ENCODE results near the gene MGAT5.

The MGAT5 gene

DNA sequence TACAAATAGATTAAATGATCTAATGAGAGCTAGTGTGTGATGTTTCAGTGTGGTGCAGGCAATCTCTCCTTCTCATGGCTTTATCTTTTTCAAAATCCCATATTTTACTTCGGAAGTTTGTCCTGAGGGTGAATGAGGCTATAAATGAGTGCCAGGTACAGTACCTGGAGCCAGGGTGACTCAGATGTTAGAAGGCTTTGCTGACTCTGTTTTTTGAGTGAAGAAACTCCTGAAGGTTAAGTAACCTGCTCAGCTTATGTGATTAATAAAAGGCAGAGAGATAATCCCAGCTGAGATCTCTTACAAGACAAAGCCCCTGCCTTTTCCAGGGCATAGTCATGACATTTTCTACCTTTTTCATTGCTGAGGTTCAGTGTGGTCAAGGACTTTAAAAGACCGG, 52.6 kb downstream of the MGAT5 start:
- ATAC-seq (no peak), DNase-seq (no peak)

DNA sequence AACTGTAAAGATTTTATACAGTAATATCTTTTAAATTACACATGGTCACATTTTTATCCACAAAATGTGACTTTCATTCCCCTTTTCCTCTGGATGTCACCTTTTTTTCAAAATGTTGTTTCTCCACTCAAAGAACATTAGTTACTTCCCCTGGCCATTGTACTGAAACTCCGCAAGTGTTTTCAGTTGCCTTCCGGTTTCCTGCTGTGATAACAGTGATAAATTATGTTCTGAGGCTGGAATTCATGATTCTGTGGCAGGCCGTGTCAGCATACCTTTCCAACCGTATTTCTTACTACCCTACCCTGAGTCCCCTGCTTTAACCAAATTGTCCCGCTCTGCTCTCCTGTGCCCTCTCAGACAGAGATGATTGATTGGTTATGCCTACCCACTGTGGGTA, 53.5 kb downstream of the MGAT5 start:
- no peak for DNase-seq

DNA sequence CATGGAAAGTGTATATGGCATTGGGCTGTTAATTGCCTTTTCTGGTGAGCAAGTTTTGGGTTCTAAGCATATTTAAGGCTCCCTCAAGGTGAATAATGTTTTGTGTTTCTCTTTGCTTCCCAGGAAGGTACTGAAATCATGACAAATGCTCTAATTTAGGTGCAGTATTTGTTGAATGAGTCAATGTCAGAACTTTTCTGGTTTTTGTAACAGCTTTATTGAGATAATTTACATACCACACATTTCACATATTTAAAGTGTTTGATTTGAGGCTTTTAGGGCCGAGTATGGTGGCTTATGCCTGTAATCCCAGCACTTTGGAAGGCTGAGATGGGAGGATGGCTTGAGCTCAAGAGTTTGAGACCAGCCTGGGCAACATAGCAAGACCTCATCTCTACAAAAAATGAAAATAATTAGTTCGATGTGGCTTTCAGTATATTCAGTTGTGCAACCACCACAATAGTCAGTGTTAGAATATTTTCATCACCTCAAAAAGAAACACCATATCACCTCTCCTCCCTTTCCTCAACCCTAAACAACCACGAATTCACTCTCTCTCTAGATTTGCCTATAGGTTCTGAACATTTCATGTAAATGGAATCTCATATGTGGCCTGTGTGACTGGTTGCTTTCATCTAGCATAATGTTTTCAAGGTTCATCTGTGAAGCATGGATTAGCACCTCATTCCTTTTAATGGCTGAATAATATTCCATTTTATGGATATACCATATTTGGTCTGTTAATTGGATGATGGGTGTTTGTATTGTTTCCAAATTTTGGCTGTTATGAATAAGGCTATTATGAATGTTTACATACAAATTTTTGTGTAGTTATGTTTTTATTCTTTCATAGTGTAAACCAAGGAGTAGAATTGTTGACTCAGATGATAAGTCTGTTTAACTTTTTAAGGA, 54.9 kb downstream of the MGAT5 start:
- DNase-seq, result no peak
- ATAC-seq, result no peak

More for the DNA sequence above, 53.5 kb downstream of the MGAT5 start:
- no peak for ATAC-seq

DNA sequence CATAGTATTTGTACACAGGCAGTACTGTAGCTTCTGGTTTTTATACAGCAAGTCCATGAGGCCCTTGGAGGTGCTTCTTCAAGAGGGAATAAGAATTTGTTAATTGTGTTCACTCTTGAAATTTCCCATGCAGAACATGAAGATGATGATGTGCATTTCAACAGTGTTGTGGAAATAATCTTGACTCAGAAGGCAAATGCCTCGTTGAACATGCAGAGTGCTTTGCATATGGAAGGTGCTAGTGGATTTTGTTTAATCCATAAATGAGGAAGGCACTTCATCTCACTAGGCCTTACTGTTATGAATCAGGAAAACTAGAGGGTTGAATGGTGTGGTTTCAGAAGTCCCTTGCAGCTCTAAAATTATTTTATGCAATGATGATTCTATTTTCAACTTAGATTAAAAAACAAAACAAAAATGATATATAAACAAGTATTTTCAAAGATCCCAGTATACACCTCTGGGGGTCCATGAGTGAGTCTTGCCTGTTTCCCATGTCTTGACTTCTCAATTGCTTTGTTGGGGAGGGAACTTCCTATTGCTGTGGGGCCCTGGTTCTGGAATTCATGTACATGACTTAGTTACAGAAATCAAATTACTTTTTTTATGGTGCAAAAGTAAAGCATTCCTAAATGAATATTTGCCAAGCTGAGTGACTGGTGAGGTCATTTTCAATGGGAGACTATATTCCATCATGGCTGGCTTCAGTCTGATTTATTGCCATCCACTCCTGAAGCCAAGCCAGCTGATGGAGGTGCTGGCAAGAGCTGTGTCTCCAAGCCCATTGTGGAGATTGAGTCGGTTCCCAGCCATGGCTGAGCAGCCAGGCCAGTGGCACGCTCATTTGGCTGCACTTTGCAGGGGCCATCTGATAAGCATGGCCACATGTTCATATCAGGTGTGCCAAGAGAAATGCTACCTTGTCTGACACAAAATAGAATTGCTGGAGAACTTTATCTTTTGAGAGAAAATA, 56.5 kb downstream of the MGAT5 start:
- DNase-seq, result no peak
- no peak for ATAC-seq

DNA sequence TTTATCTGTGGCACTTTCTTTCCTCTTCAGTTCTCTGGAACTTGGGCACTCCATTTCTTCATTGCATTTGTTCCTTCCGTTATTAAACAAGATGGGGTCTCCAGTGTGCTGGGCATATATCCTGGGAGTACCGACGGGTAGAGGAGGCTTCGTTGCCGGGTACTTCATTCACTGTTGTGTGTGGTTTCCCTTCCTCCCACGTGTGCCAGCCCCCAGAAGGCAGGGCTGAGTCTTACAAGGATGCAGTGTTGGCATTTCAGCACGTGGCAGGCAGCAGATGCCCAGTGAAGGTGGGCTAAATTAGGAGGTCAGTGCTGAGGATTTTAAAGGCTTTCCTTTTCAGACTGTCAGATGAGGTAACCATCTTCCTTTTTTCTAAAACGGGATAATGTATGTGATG, 58.6 kb downstream of the MGAT5 start:
- ATAC-seq, result no peak

DNA sequence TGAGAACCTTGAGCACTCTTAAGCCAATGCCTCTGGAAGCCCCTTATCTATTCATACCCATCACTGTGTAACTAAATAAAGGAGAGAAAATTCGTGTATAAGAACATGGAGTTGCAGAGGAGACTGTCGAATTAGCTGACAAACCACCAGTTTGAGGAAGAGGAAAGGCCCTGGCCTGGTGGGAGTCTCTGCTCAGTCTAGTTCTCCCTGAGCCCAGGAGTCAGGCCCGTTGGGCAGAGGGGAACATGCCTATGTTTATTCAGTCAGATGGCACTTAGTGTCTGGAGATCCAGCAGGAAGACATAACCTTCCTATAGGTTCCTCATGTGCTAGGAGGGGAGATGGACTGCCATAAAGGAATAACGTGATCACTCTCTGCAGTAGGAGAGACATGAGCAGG, 60.3 kb downstream of the MGAT5 start:
- DNase-seq, result no peak
- no peak for ATAC-seq

More for the DNA sequence above, 58.6 kb downstream of the MGAT5 start:
- DNase-seq, result no peak

DNA sequence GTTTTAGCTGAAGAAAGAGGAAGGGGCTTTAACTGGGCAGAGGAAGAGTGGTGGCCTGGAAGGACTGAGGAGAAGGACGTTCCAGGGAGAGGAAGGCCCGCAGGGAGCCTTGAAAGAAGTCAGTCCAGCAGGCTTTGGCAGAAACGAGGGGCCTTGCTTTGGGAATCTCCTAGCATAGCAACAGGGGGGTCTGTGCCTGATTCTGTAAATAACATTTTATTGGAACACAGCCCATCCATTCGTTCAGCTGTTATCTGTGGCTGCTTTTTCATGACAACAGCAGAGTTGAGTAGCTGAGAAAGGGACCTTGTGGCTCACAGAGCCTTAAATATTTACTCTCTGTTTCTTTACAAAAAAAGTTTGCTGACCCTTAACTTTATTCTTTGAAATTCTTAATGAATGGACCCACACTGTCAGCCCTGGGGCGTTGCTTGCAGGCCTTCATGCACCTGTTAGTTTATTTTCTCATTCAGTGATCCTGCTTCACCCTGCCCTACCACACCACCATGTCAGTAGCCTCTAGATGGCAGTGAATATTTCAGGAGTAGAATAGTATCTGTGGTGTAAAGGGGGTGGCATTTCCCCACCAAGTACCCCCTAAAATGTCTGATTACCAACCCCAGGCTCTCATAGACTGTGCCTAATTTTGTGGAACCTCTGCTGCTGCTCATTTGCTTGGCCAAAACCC, 61.0 kb downstream of the MGAT5 start:
- ATAC-seq, result no peak
- no peak for DNase-seq

DNA sequence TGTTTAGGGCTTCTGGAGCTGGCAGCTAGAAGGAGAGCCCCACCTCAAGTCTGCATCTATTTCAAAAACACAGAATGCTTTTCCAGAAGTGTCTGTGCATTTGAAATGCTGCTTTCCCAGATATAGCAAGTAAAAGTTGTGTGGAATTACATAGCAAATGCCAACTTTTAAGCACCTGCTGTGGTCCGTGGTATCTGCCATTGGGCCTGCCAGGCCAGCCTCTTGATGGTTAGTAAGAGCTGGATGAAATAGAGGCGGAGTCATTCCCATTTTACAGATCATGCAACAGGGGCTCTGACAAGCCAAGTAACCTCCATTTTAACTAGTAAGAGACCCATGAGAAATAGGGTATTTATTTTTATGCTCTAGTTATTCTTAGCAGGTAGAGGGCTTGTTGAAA, 61.6 kb downstream of the MGAT5 start:
- ATAC-seq (no peak), DNase-seq (no peak)

DNA sequence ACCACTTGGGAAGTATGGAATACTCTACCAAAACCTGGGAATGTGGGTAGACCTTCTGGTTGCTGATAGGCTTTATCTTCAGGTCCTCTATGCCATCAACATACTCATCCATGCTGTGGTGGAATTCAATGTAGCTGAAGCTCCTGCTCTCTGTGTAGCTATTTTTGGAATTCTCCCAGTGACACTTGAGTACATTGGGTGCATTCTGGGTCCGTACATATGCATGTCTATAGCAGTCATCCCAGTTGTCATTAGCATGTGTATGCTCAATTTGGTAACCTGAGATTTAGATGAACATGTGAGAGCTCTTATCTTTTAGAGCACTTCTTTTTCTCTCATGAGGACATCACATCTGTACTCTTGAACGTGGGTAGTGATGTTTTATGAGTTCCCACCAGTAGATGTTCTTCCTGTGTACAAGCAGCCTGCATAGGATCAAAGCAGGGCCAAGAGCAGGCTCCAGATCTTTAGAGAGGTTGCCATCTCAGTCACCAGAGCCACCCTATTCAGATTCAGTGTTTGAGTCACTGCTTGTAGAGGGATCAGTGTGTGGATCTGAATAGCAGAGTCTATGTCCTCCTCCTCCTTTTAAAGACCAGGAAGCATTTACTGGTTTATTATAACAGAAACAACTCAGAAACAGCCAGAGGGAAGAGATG, 65.9 kb downstream of the MGAT5 start:
- DNase-seq (no peak), ATAC-seq (peak; percentile 58)

DNA sequence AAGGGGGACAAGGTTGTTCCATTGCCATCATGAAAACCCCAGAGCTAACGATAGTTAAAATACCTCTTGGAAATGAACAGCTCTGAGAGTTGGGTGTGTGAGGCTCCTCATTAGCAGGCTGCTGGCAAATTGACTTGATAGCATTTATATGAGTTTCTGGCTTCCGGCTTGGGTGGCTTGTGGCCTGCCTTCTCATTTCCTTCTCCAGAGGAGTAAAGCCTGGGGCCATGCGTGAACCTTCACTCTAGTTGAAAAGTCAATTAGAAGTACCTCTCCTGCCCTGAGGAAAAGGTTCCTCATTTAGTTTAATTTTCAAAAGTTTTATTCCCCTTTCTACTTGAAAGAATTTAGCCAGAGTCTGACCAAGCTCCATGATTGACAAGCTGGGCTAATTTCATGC, 67.1 kb downstream of the MGAT5 start:
- ATAC-seq (peak; percentile 79), DNase-seq (peak; percentile 35)

DNA sequence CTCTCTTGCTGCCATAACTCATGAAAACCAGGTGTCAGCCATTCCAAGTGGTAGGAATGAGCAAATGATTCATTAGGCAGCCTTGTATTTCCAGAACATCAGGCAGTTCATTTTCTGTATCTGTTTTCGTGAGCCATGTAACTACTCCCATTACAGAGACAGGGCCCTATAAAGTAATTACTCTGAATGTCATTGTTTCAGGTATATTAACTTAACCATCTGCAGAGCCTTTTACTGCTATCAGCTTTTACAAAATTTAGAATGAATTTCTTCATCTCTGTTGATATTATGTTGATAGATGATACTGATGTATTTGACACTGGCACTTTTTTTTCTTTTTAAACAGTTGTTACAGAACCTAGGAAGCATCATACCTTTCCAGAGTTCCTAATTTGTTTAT, 69.9 kb downstream of the MGAT5 start:
- ATAC-seq (no peak), DNase-seq (no peak)

DNA sequence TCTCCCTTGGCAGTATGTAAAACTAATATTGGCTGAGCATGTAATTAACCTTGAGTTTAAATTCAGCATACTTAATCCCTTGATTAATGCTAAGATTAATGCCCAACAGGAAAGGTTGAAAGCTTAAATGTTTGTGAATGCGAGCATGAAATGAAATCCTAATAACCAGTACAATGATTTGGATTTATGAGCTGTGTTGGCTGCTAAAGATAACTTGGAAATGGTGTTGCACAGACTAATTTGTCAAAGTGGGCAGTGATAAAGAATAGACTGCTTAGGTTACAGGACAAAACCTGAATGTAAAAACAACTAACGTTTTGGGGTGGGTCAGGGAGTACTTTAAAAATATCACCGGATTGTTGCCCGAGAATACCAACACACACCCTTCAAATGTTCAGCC, 70.6 kb downstream of the MGAT5 start:
- ATAC-seq (no peak), DNase-seq (no peak)

DNA sequence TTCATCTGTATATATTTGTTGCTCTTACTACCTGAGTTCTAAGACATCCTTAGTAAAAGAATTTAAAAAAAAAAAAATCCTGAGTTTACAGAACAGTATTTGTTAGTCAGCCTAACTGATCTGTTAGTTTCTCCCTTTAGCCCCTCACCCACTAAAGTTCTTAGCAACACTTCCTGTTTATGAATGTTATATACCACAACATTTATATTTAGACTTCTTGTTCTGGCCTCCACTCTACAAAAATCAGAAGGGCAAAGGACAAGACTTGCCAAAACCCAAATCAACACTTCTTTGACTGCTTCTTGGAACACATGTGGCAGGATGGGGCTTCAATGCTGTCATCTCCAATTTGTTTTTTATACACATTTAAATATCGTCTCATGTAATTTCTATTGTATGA, 71.1 kb downstream of the MGAT5 start:
- ATAC-seq, result no peak
- DNase-seq, result no peak

DNA sequence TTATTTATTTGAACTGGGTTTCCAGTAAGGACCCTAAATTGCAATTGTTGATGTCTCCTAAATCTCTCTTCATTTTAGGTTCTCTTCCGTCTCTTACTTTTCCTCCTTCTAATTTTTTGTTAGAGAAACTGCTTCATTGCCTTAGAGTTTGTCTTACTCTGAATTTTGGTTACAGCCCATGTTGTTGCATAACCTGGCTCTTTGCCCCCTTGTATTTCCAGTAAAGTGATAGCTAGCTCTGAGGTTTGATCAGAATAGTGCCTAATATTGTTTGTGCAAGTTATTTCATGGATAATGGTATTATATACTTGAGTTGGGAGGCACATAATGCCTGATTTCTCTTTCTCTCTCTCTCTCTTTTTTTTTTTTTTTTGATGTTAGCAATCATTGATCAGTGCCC, 71.8 kb downstream of the MGAT5 start:
- no peak for DNase-seq
- no peak for ATAC-seq

DNA sequence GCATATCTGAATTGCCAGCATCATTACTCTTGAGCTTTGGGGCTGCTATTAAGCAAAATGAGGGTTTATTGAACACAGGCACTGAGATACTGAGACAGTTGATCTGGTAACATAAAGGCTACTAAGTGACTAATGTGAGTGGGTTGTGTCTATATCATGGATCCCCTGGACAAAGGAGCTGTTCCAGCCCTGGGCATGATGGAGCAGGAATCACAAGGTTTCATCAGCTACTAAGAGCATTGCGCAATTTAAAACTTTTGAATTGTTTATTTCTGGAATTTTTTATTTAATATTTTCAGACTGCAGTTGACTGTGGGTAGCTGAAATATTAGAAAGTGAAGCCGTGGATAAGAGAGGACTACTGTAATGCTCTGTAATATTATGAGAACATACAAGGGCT, 73.5 kb downstream of the MGAT5 start:
- no peak for ATAC-seq
- DNase-seq, result no peak

DNA sequence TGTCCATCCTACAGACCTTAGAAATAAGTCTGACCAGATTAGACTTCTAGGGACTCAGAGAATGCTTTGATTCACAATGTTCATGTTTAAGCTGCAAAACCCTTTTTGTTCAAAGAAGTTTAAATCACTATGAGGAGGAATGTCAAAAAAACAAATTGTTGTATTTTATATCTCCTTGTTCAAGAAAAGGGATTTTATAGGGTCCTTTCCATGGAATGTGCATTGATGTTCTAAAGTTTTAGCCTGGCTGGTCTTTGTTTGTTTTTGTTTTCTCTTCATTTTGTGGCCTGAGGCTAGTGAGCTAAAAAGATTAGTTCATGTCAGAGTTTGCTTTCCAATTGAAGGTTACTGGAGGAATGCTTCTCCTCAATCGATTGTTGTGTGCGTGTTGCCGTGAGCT, 77.2 kb downstream of the MGAT5 start:
- ATAC-seq, result no peak
- DNase-seq, result no peak

DNA sequence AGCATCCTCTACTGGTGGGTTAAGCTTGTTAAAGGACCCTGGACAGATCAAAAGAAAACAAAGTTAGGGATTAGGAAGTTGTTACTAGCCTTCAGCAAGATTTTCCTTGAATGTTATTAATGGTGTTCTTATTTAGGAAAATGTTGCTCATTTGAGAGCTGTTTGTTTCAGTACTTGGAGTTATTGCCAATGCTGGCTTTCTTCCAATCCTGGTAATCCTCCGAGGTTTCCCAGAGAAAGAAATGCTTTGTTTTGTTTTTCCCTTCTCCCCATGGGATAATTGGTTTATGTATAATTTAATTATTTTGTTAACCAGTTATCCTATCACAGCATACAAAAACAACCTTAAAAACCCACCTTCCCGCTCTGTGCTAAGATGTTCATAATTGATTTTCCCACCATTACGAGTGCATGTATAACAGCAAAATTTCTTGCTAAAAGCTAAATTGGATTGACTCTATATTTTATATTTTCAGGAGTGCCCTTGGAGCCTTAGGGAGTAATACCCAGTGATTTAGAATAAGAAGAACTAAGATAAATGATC, 79.8 kb downstream of the MGAT5 start:
- ATAC-seq (no peak), DNase-seq (no peak)

DNA sequence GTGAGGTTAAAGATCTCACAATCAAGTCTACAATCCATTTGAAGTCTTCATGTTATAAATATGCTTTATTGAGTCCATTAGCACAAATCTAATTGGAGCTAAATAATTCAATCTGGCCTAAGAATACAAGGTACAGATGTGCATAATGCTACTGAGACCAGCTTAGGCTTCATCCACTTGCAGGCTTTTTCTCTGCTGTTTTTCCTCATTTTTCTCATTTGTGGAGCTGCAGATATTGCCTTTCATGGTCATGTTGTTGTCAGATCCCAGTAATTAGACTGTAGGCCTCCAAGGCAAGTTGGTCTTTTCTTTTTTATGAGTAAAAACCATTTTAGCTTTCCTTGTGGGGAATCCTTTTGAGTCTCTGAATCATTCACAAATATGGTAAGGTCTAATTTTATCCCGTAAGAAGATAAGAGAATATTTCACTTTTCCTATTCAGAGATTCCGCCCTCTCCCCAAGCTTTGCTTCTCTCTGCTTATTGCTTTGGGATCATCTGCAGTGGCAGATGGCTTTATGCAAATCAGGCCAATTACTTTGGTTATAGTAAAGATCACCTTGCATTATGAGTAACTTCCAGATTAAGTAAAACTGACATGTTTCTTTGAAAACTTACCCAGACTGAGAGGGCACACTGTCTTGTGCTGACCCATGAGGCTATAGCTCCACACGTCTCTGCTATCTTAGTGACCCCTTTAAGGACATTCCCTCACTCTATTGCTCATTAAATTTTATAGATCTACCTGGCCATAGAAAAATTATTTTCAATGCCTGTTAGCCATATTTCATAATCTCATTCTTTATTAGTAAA, 80.9 kb downstream of the MGAT5 start:
- no peak for DNase-seq
- no peak for ATAC-seq

DNA sequence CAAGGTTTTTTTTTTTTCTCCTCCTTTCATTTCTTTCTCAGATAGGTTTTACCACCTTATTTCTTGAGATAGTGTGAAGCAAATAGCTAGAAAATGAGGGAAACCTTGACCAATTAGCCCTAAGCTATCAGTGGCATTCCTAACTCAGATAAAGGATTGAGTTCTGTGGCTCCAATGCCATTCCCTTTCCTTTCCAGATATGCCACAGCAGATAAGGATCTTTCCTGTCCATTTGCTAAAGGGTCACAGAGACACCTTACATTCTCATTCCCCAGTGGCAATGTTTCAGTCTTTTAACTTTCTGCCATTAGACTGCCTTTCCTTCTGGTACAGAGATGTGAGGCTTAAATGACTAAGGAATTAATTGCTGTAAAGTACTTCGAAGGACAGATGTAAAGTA, 81.7 kb downstream of the MGAT5 start:
- no peak for ATAC-seq

DNA sequence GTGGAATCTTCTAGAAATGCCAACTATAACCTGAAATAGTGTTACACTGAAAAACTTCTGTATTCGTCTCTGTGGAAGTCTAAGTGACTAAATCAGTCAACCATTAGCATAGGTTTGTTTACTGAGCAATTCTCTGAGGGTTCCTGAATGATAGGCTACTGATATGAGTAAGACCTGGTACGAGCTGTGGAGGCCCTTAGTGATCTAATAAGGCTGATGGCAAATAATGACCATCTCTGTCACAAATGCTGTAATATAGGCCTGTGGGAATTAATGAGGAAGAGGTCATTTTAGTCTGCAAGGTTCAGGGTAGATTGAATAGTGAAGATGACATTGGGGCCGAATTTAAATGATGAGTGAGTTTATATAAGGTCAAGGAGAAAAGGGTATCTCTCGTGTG, 82.5 kb downstream of the MGAT5 start:
- no peak for ATAC-seq

More for the DNA sequence above, 81.7 kb downstream of the MGAT5 start:
- DNase-seq, result no peak

DNA sequence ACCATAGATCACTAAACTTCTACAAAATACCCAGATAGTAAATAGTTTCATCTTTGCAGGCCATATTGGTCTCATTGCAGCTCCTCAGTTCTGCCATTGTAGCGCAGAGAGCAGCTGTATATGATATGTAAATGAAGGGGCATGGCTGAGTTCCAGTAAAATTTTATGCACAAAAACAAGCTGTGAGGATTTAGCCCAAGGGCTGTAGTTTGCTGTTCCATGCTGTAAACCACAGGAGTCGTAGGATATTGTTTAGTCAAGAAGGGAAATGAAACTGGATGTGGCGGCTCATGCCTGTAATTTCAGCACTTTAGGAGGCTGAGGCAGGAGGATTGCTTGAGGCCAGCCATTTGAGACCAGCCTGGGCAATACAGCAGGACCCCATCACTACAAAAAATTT, 83.0 kb downstream of the MGAT5 start:
- ATAC-seq (no peak), DNase-seq (no peak)

More for the DNA sequence above, 82.5 kb downstream of the MGAT5 start:
- DNase-seq, result no peak
